ENCODE measurements around the gene EPB41L2.
"Not testable (repeated sequence)": the region's sequence is repeated elsewhere in the genome, so short reads cannot be mapped to it uniquely, and the experiment has no call there.

EPB41L2 gene

GRCh38 chr6:130815200-130816071 is 247.6 kb downstream of the EPB41L2 start:
- DNase-seq (ENCODE audit: extremely low read depth in 1 of 2, low read depth in 1 of 2): no peak

GRCh38 chr6:130814506-130814905 is 248.5 kb downstream of the EPB41L2 start:
- no peak for DNase-seq (ENCODE audit: extremely low read depth in 1 of 2, low read depth in 1 of 2)

- no peak for DNase-seq (ENCODE audit: extremely low read depth in 1 of 2, low read depth in 1 of 2)
Observed at GRCh38 chr6:130811932-130812331, 251.1 kb downstream of the EPB41L2 start.

GRCh38 chr6:130810307-130811030 is 252.6 kb downstream of the EPB41L2 start:
- DNase-seq (ENCODE audit: extremely low read depth in 1 of 2, low read depth in 1 of 2): no peak

GRCh38 chr6:130801368-130801767 is 261.7 kb downstream of the EPB41L2 start:
- DNase-seq (ENCODE audit: extremely low read depth in 1 of 2, low read depth in 1 of 2): not testable (repeated sequence)

- no peak for DNase-seq (ENCODE audit: extremely low read depth in 1 of 2, low read depth in 1 of 2)
Observed at GRCh38 chr6:130797061-130797460, 266.0 kb downstream of the EPB41L2 start.

GRCh38 chr6:130796313-130796905 is 266.6 kb downstream of the EPB41L2 start:
- no peak for DNase-seq (ENCODE audit: extremely low read depth in 1 of 2, low read depth in 1 of 2)

GRCh38 chr6:130794738-130795137 is 268.3 kb downstream of the EPB41L2 start:
- DNase-seq (ENCODE audit: extremely low read depth in 1 of 2, low read depth in 1 of 2): no peak

GRCh38 chr6:130794010-130794697 is 268.9 kb downstream of the EPB41L2 start:
- DNase-seq (ENCODE audit: extremely low read depth in 1 of 2, low read depth in 1 of 2): no peak
